GM18861 (cell line): ENCODE results near the gene FBXL4.

ENCODE experiments used
- ATAC-seq: cut with Tn5 transposase; IDR thresholded peaks from one replicate; pipeline ENCODE4 v1.9.1; 2021; ENCODE audit not compliant: unreplicated experiment

Gene FBXL4

GRCh38 chr6:98827295-98828159 lies 120.2 kb downstream of the FBXL4 start:
- no peak for ATAC-seq

- no peak for ATAC-seq
Measured at GRCh38 chr6:98825600-98826230, 122.0 kb downstream of the FBXL4 start.

- no peak for ATAC-seq
Measured at GRCh38 chr6:98824902-98825599, 122.7 kb downstream of the FBXL4 start.

- no peak for ATAC-seq
Measured at GRCh38 chr6:98824162-98824901, 123.4 kb downstream of the FBXL4 start.

- ATAC-seq: no peak
Measured at GRCh38 chr6:98823428-98824161, 124.2 kb downstream of the FBXL4 start.

- ATAC-seq: no peak
Measured at GRCh38 chr6:98821756-98822405, 125.9 kb downstream of the FBXL4 start.
